HepG2 (cell line): ENCODE measurements around the gene PRR36. TPM values are rescaled to one million over a fixed set of nuclear protein-coding genes. Genes with fewer than 3 reads are reported as not detected.

ENCODE experiments used
- ARID2 ChIP-seq: sonication (generic); formaldehyde crosslinking; IDR thresholded peaks from 2 replicates; pipeline ENCODE4 v1.8.1; 2022; ENCODE audit warnings: mild to moderate bottlenecking, missing genetic modification reagents, borderline replicate concordance
- ARID4A ChIP-seq: sonication (generic); formaldehyde crosslinking; IDR thresholded peaks from 2 replicates; pipeline ENCODE4 v1.5.0; 2020; ENCODE audit warnings: mild to moderate bottlenecking, missing genetic modification reagents, borderline replicate concordance
- ASH2L ChIP-seq: fragments of 300-600, 200-600 bp; sonication (generic); IDR thresholded peaks from 2 replicates; pipeline ENCODE4 v1.7.0; 2017; ENCODE audit warnings: low read depth, mild to moderate bottlenecking, moderate library complexity, mixed read lengths, low read length; ENCODE audit not compliant: insufficient read length
- MEIS1 ChIP-seq: sonication (generic); formaldehyde crosslinking; IDR thresholded peaks from 2 replicates; pipeline ENCODE4 v1.9.0; 2021; ENCODE audit warnings: mild to moderate bottlenecking, missing genetic modification reagents, moderate library complexity, borderline replicate concordance
- NFRKB ChIP-seq: fragments of 450-650 bp; IDR thresholded peaks from 2 replicates; pipeline ENCODE4 v1.6.1; 2017
- UBTF ChIP-seq: sonication (generic); formaldehyde crosslinking; IDR thresholded peaks from 2 replicates; pipeline ENCODE4 v1.4.0; 2020; ENCODE audit warnings: mild to moderate bottlenecking, missing genetic modification reagents
- ZBTB34 ChIP-seq: sonication (generic); formaldehyde crosslinking; IDR thresholded peaks from 2 replicates; pipeline ENCODE4 v1.8.0; 2022; ENCODE audit warnings: mild to moderate bottlenecking, missing genetic modification reagents
- ZHX2 ChIP-seq, 2 experiments: sonication (generic) in 1 of 2; formaldehyde crosslinking in 1 of 2; IDR thresholded peaks; 2 replicates each; pipeline versions ENCODE4 v1.6.1 to v1.9.0; 2014 to 2022; ENCODE audit warnings: antibody characterized with exemption in 1 of 2, borderline replicate concordance in 1 of 2, inconsistent platforms in 1 of 2, low read depth in 1 of 2, missing genetic modification reagents in 1 of 2
- ZNF136 ChIP-seq: sonication (generic); formaldehyde crosslinking; IDR thresholded peaks from 2 replicates; pipeline ENCODE4 v1.8.1; 2022; ENCODE audit warnings: low read depth, mild to moderate bottlenecking, moderate library complexity, missing genetic modification reagents
- ZNF260 ChIP-seq: sonication (generic); formaldehyde crosslinking; IDR thresholded peaks from 2 replicates; pipeline ENCODE4 v1.4.0; 2020; ENCODE audit warnings: missing genetic modification reagents, low read depth, mild to moderate bottlenecking, borderline replicate concordance
- ZNF564 ChIP-seq: sonication (generic); formaldehyde crosslinking; IDR thresholded peaks from 2 replicates; pipeline ENCODE4 v1.8.1; 2023; ENCODE audit warnings: mild to moderate bottlenecking, missing genetic modification reagents
- ZNF776 ChIP-seq: sonication (generic); formaldehyde crosslinking; IDR thresholded peaks from 2 replicates; pipeline ENCODE4 v1.4.0; 2020; ENCODE audit warnings: mild to moderate bottlenecking, missing genetic modification reagents
- polyA plus RNA-seq, 8 experiments: library from polyadenylated mRNA; depleted of rRNA in 3 of 8; stranded (reverse) in 7 of 8; unstranded in 1 of 8; fragments of >200 nt; fragmentation: Illumina TruSeq in 4 of 8; extraction: Trizol in 4 of 8; gene quantifications; 2 replicates each; pipeline versions ENCODE4 v1.2.1 to v1.2.3, GENCODE V29; 2011 to 2016; ENCODE audit warnings: low read depth in 4 of 8, missing spikeins in 1 of 8, mixed read lengths in 1 of 8; ENCODE audit not compliant: insufficient read depth in 1 of 8
- total RNA-seq, 5 experiments: library from RNA; depleted of rRNA; stranded (reverse); fragments of >200 nt; fragmentation: Illumina TruSeq; extraction: Trizol; gene quantifications; 2 replicates each; pipeline ENCODE4 v1.2.3, GENCODE V29; 2016; ENCODE audit warnings: low read depth in 1 of 5

Gene PRR36
- total and polyA plus RNA-seq, 2 of the 13 experiments (the other 11 are each of a cell fraction or from before 2014, with no cell fraction given) = 0.07 to 0.17 TPM

GRCh38 chr19:7916103-7916954 is 42.1 kb upstream of the PRR36 start (continued):
- TF ChIP-seq ARID2 (no peak), MEIS1 (CRISPR knock-in tag) (no peak), NFRKB (no peak), UBTF (peak; percentile 76), ZNF564 (CRISPR knock-in tag) (no peak; the same call in 1 of the 2 replicates), ZNF136 (no peak), ASH2L (no peak), ZBTB34 (CRISPR knock-in tag) (no peak), ZHX2 (IDR thresholded peaks at IDR 0.05; ENCODE audit: low read depth) (no peak), ZHX2 (CRISPR knock-in tag; IDR thresholded peaks at IDR 0.05; ENCODE audit: borderline replicate concordance) (no peak), ARID4A (CRISPR knock-in tag) (peak; percentile 43; the same call in 1 of the 2 replicates), ZNF260 (CRISPR knock-in tag) (no peak), ZNF776 (CRISPR knock-in tag) (peak; percentile 77; the same call in 1 of the 2 replicates)
